ENCODE results near the gene PXMP4.
A peak's percentile ranks its signal among the peaks of the same experiment; 100 is the strongest.
"Not testable (repeated sequence)": the region's sequence is repeated elsewhere in the genome, so short reads cannot be mapped to it uniquely, and the experiment has no call there.

Gene PXMP4

DNA sequence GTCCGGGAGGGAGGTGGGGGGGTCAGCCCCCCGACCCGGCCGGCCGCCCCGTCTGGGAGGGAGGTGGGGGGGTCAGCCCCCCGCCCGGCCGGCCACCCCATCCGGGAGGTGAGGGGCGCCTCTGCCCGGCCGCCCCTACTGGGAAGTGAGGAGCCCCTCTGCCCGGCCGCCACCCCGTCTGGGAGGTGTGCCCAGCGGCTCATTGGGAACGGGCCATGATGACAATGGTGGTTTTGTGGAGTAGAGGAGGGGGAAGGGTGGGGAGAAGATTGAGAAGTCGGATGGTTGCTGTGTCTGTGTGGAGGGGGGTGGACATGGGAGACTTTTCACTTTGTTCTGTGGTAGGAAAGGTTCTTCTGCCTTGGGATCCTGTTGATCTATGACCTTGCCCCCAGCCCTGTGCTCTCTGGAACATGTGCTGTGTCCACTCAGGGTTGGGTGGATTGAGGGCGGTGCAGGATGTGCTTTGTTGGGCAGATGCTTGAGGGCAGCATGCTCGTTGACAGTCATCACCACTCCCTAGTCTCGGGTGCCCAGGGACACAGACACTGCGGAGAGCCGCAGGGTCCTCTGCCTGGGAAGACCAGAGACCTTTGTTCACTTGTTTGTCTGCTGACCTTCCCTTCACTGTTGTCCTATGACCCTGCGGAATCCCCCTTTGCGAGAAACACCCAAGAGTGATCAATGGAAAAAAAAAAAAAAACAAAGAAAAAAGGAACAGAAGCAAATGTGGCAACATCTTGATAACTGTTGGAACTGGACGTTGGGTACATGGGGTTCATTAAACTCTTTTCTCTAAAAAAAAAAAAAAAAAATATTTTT lies 18.3 kb downstream of the PXMP4 start:
- no peak for DNase-seq

DNA sequence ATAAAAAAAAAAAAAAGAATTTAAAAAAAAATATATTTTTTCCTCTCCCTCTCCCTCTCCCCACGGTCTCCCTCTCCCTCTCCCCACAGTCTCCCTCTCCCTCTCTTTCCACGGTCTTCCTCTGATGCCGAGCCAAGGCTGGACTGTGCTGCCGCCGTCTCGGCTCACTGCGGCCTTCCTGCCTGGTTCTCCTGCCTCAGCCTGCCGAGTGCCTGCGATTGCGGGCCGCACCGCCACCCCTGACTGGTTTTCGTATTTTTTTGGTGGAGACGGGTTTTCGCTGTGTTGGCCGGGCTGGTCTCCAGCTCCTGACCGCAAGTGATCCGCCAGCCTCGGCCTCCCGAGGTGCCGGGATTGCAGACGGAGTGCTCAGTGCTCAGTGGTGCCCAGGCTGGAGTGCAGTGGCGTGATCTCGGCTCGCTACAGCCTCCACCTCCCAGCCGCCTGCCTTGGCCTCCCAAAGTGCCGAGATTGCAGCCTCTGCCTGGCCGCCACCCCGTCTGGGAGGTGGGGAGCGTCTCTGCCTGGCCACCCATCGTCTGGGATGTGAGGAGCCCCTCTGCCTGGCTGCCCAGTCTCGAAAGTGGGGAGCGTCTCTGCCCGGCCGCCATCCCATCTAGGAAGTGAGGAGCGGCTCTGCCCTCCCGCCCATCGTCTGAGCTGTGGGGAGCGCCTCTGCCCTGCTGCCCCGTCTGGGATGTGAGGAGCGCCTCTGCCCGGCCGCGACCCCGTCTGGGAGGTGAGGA lies 19.2 kb downstream of the PXMP4 start:
- not testable (repeated sequence) for DNase-seq

DNA sequence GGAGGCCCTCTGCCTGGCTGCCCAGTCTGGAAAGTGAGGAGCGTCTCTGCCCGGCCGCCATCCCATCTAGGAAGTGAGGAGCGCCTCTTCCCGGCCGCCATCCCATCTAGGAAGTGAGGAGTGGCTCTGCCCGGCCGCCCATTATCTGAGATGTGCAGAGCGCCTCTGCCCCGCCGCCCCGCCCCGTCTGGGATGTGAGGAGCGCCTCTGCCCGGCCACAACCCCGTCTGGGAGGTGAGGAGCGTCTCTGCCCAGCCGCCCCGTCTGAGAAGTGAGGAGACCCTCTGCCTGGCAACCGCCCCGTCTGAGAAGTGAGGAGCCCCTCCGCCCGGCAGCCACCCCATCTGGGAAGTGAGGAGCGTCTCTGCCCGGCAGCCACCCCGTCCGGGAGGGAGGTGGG lies 21.1 kb downstream of the PXMP4 start:
- DNase-seq, result not testable (repeated sequence)

DNA sequence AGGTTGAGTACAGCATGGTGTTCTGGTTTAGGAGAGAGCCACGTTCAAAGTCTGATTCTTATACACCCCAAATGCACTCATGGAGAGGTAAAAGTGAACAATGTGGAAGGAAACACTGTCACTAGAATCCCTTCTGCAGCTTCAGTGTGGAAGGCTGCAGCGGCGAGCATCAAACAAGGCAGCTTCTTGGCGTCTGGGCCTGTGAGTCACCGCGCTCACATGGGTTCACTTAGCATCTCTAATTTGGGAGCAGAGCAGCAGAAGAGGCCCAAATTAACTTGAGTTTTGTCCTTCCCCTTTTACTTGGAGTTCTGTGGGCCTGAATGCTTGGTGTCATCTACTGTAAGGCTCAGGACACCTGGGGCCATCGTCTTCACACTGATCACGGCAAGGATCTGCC lies 23.0 kb downstream of the PXMP4 start:
- DNase-seq, result no peak

DNA sequence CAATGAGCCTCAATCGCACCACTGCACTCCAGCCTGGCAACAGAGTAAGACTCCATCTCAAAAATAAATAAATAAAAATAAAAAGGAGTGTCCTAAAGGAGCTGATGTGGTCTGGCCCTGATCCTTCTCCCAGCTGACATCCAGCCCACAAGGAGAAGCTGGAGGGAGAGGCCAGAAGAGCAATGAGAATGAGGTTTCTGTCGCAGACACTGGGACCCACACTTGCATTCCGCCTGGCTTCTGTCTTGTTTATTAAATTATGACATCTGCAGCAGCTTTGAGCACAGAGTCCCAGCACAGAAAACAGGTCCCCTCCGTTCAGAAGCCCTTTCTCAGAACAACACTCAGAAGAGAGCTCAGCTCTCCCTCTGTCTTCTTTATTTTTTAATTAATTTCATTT lies 23.7 kb downstream of the PXMP4 start:
- DNase-seq, result no peak

DNA sequence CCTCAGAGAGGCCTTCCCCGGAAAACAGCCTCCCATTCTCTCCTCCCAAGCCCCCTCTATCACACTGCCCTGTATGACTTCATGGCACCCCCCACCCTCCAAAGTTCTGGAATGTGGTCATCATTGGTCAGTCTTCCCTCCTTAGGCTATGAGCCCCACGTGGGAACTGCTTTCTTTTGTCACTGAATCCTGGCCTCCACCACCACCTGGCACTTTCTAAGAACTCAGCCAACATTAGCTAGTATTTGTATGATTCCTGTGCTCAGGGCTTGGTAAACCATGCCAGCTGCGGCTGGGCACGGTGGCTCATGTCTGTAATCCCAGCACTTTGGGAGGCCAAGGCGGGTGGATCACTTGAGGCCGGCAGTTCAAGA lies 25.5 kb downstream of the PXMP4 start:
- no peak for DNase-seq

DNA sequence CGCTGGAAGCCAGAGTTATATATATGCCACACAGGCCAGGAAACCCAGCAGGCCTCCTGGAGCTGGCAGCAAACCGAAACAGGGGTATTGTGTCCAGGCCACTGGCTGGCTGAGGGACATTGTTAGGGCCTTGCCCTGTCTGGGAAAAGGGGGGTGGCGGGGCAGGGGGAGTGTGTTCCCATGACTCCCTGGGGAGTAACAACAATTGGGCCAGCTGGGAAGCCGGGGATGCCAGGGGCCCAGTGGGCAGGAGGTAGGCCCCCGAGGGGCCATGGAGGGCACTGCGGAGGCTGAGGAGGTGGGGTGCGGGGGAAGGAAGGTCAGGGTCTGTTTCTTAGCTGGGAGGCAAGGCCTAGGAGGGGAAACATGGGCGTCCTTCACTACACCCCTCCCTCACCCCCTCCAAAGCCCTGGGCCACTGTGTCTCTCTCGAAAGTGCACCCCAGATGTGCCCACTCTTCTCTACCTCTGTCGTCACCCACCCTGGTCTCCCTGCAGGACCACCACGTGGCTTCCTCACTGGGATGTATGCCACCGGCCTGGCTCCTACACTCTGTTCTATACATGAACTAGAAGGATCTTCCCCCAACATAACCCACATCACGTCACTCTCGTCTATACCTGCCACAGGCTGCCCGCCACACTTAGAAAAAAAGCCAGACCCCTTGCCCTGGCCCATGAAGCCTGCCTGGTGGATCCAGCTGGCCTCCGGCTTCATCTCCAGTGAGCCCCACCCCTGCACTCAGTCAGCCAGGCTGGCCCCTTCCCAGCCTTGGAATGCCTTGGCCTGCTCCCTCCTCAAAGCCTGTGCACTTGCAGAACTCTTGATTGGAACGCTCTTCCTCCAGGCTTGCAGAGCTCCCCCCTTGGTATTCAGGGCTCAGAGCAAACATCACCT lies 26.1 kb downstream of the PXMP4 start:
- no peak for DNase-seq

DNA sequence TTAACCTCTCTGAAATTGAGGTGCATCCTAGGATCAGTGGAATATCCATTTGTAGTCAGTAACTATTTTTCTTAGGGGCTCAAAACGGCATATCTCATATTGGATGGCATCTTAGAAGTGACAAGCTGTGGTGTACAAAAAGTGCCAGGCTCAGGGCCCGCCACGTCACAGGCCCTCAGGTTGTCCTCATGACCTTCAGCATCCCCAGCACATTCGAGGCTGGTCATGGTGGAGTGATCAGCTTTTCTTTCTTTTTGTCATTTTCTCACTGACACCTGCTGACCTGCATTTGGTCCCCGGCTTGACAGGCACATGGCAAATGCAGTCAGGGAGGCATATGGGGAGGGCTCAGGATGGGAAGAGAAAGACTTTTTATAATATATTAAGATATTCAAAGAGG lies 26.8 kb downstream of the PXMP4 start:
- no peak for DNase-seq

DNA sequence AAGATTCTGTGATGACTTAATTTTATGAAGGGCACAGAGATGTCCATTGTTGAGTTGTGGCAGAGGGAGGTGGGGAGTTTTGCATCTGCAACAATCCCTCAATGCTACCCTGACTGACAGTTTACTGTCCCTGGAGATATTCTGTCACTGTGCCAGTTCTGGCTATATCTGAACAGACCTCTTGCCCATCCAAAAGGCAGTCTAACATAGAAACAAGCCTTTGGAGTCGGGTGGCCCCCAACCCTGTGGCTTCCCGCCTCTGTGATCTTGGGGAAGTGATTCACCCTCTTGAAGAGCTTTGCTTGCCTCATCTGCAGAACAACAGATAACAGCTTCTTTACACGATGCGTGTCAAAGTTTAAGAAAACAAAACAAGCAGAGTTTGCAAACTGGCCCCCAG lies 30.1 kb downstream of the PXMP4 start:
- peak; percentile 24 for DNase-seq

DNA sequence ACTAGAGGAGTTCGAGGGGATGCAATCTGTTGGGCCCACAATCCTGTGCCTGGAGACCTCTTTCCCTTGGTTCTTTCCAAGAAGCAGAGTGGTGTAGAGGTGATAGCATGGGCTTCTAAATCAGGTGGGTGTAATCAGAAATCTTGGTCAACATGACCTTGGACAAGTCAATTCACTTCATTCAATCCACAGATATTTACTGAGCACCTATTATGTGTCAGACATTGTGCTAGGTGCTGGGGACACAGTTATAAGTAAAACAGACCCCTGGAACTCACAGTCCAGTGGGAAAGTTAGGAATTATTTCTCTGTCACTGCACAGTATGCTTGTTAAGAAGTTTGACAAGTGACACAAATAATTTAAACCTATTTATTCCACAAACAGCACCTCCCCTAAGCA lies 30.6 kb downstream of the PXMP4 start:
- no peak for DNase-seq

DNA sequence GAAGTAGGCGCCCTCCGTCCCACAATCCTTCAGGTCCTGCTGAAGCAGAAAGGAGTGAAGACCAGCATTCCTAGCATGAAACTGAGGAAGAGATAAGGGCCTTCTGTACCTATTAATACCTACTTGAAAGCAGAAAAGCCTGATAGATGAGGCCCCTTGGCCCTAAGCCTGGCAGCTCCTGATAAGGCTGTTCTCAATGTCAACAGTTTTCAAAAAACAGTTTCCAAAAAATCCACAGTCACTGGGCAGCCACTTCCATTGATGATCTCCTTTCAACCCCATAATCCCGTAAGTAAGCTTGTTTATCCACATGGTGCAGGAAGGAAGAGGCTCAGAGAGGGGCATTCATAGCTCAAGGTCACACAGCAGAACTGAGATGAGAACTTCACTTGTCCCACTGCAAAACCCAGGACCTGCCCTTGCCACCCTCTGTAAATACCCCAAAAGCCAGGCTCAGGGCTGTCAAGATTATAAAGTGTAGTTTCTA lies 31.1 kb downstream of the PXMP4 start:
- no peak for DNase-seq

DNA sequence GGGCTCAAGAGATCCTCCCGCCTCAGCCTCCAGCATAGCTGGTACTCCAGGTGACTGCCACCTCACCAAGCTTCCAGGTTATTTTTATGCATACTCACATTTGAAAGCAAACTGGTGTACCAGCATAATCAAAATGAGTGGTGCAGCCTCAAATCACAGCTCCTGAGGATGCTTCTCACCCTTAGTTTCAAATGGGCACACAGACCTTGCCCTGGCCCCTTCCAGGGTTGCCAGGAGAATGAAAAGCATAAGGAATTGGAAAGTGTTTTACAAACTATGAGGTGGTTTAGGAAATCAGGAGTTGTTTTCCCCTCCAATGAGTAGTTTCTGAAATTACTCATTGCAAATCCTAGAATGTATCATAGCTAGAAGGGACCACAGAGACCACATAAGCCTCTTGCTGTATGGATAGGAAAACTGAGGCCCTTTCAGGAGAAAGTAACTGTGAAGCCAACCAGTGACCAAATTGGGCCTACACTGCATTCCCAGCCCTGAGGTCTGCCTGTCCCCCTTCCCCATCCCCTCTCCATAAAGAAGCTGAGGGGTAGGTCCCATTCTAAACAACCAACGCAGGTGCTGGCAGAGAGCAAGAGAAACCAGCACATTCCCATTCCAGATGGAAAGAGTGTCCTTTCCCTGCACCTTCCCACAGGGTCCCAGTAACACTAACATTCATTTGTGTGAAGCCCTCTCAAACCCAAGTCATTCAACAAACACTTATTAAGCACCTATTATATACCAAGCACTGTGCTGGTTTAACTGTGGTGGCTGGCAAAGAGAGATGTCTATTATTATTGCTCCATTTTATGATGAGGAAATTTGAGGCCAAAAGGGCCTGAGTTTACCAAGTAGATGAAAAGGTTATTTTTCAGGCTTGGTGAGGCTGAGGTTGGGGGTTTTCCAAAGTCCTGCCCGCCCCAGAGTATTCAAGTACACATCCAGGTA lies 31.8 kb downstream of the PXMP4 start:
- no peak for DNase-seq

DNA sequence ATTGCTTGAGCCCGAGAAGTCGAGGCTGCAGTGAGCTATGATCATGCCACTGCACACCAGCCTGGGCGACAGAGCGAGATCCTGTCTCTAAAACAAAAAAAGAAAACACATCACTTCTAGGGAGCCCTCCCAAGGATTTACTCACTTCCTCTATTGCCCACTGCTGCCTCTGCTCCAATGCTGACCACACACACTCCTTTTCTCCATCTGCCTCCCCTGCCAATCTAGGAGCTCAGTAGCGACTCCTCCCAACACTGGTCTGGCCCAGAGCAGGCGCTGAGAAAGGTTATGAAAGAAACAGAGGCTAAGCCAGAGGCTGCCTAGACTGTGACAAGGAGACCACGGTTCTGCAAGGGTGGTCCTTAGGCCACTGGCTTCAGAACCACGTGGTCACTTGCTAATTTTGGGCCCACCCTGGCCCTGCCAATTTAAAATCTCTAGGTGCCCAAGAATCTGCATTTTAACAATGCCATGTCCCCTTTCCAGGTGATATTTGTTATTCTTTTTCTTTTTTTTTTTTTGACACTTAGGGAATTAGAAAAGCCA lies 32.7 kb downstream of the PXMP4 start:
- no peak for DNase-seq

DNA sequence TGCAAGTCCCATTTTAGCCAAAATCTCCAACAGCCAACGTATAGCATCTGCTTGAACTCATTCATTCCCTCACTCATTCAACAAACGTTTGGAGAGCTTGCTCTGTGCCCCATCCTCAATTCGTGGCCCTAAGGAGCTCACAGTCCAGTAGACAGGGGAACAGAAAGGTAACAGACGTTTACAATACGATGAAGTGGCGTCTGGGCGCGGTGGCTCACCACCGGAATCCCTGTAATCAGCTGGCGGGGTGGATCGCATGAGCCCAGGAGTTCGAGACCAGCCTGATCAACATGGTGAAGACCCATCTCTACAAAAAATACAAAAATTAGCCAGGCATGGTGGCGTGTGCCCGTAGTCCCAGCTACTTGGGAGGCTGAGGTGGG lies 33.1 kb downstream of the PXMP4 start:
- no peak for DNase-seq

DNA sequence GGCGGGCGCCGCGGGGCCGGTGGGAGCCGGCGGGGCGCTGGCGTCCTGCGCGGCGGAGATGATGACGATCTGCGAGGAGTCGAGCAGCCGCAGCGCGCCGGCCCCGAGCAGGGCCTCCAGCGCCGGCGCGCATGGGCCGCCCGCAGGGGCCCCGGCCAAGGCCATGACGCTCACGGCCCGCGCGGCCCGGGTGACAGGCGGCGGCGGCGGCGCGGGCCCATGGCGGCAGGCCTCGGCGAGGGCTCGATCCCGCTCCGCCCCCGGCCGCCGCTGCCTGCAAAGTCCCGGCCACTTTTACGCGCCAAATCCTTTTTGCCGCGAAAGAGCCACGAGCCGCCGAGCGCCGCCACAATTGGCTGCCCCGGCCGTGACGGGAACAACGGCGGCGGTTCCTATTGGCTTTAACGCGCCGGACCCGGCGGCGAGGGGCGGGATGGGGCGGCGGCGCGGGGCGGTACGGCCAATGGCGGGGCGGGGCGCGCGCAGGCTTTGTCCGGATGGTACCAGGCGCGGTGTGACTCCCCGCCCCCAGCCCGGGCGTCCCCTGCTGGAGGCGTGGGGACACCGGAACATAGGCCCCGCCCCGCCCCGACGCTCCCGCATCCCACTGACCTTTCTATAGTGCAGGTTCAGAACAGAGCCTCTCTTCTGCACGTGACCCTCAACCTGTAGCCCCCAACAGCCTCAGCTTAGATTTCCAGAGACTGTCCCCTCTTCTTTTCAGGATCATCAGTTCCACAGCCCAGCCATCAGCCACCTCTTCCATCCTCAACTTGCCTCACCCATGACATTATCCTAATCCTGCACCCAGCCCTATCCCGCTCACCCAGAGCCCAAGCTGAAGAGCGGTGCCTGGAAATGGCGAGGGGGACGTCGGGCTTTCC lies 33.8 kb downstream of the PXMP4 start, which contains the start of gene E2F1:
TSS of gene E2F1 (minus strand) at position 286 of the 884 bp plus-strand sequence. CDS start at position 165, 121 bp downstream.
- DNase-seq, result peak; percentile 91

DNA sequence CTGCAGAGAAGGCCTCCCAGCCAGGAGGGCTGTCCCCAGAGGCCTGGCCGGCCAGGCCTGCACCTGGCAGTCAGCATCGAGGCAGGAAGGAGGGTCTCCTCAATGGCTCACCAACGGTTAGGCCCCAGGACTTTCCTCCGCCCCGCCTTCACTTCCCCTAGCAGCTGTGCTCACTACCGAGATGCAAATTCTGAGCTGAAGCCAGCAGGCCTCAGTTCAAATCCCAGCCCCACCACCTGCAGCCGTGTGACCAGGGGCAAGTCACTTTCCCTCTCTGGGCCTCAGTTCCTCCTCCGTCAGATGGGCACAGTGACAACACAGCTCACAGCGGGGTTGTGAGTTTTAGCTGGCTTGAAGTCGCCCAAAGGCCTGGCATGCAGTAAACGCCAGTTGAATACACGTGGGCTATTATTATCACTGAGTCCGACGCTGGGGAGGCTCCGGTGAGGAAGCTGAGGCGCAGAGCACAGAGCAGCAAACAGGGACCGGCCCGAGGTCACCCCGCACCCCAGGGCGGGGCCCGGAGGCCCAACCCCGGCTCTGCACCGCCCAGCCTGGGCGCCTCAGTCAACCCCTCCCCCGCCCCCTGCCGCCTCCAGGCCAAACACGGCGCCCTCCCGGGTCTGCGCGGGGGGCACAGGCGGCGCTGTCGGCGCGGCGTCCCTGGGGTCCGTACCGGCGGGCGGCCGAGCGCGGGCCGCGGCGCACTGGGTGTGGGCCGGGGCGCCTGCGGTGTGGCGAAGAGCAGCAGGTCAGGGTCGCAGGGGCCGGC lies 34.6 kb downstream of the PXMP4 start:
- peak; percentile 29 for DNase-seq

DNA sequence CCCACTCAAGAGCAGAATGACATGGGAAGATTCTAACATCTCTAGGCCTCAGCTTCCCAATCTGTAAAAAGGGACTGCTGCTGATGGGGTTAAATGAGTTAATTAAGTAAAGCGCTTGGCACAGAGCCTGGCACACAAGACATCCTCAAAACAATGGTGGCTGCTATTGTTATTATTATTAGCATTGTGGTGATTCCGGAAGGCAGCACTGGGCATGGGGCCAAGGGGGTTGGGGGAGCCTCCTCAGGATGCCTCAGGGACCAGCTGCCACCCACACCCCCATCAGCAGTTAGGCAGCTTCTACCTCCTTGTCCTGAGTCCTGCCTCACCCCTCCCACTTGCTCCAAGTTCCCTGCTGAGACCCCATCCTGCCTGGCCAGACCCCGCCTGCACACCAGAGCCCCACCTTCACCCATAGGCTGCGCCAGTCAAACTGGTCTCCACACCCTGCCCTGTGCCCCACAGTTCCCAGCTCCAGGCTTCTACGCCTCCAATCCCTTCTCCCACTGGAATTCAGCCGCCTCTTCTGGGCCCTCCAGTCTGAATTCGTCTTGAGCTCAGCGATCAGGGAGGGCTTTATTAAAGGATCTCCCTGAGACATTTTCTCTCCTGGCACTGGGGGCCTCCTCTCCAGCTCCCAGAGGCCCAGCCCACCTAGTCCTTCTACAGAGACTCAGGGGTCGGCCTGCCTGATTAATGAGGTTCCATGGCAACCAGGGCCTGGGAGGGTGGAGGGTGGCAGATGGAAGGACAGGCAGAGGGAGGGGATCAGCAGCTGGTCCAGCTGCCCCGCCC lies 35.4 kb downstream of the PXMP4 start:
- no peak for DNase-seq

DNA sequence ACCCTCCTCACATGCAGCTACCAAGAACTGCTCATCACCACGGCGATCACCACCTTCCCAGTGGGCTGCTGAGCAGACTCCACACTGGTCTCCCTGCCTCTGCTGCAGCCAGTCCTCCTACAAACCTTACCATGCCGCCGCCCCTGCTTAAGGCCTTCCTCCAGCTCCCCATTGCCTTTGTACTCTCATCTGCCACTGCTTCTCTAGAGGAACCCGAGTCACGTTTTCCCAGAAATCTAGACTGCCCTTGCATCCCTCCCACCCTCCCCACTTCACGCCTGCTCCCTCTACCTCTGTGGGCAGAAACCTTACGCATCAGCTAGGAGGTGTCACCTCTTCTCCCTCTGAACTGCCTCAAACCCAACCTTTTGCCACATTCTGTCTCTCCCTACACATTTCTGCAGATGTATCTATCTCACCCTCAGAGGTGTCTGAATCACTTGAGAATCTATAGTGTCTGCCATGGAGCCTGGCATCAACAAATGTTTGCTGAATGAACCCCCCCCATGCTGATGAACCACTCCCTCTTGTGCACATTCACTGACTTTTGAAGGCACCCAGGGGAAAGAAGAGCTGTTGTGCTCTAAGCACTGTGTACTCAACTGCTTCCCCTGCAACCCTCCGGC lies 38.3 kb downstream of the PXMP4 start:
- no peak for DNase-seq
